H1 (cell line): ENCODE results near the gene HMCN2. TPM values are rescaled to one million over a fixed set of nuclear protein-coding genes. Genes with fewer than 3 reads are reported as not detected.

Experiments
- CTCF ChIA-PET: fragments of 300-600 bp; sonication (Branson Sonifier 250); formaldehyde crosslinking; loops from one replicate; lab custom pipeline; 2021; ENCODE audit not compliant: partially characterized antibody; lab: Charles Lee
- POLR2A ChIA-PET: fragments of 300-600 bp; sonication (Branson Sonifier 250); formaldehyde crosslinking; loops from one replicate; lab custom pipeline; 2021; ENCODE audit warnings: inconsistent platforms; ENCODE audit not compliant: partially characterized antibody; lab: Charles Lee
- DNase-seq, 2 experiments: peaks; one replicate each; pipeline versions ENCODE4 v3.0.0 to v3.0.0-alpha.2; 2010 to 2022; ENCODE audit warnings: low spot score in 2 of 2, low read depth in 1 of 2, mixed read lengths in 1 of 2
- FAIRE-seq: peaks from 2 replicates; lab custom pipeline; 2011; peaks lifted over from hg19 to GRCh38; lab: Jason Lieb, UNC
- H2AFZ ChIP-seq: 2 replicates; pipeline ENCODE4 v1.8.1; 2012; ENCODE audit warnings: low read length, inconsistent platforms
- H2AK5ac ChIP-seq: 2 replicates; pipeline ENCODE4 v1.6.1; 2013; ENCODE audit warnings: low read depth, low read length
- H2BK120ac ChIP-seq: replicated peaks from 2 replicates; pipeline ENCODE3; 2013; ENCODE audit warnings: low read depth, low read length, inconsistent platforms
- H2BK12ac ChIP-seq: 2 replicates; pipeline ENCODE4 v1.6.1; 2013; ENCODE audit warnings: low read depth, low read length
- H2BK15ac ChIP-seq: 2 replicates; pipeline ENCODE4 v1.6.1; 2013; ENCODE audit warnings: low read length
- H2BK20ac ChIP-seq: 2 replicates; pipeline ENCODE4 v1.6.1; 2013; ENCODE audit warnings: low read length
- H2BK5ac ChIP-seq: 2 replicates; pipeline ENCODE4 v1.6.1; 2013; ENCODE audit warnings: low read depth, low read length
- H3K14ac ChIP-seq: 2 replicates; pipeline ENCODE4 v1.6.1; 2013; ENCODE audit warnings: inconsistent platforms; ENCODE audit not compliant: insufficient read length
- H3K18ac ChIP-seq: 2 replicates; pipeline ENCODE4 v1.6.1; 2013; ENCODE audit warnings: low read length; ENCODE audit errors: extremely low read depth
- H3K23ac ChIP-seq: 2 replicates; pipeline ENCODE4 v1.6.1; 2013; ENCODE audit warnings: inconsistent platforms; ENCODE audit not compliant: insufficient read length
- H3K23me2 ChIP-seq: 2 replicates; pipeline ENCODE4 v1.6.1; 2013; ENCODE audit warnings: low read depth, low read length
- H3K27ac ChIP-seq: 2 replicates; pipeline ENCODE4 v1.6.1; 2011; ENCODE audit warnings: low read depth, low read length, inconsistent platforms
- H3K27me3 ChIP-seq, 4 experiments: replicated peaks in 1 of 4; 1 replicate in 1 of 4; 2 replicates in 3 of 4; pipeline versions ENCODE4 v1.6.1 to v1.8.1; 2011 to 2013; ENCODE audit warnings: low read length in 3 of 4, mild to moderate bottlenecking in 3 of 4, inconsistent platforms in 2 of 4, mixed read lengths in 2 of 4, moderate library complexity in 1 of 4; ENCODE audit not compliant: control insufficient read depth in 3 of 4, insufficient read depth in 3 of 4; ENCODE audit errors: extremely low read depth in 1 of 4
- H3K36me3 ChIP-seq, 4 experiments: 2 replicates each; pipeline versions ENCODE4 v1.6.1 to v1.8.1; 2011 to 2013; ENCODE audit warnings: mild to moderate bottlenecking in 4 of 4, low read length in 3 of 4, moderate library complexity in 2 of 4, control low read depth in 1 of 4, inconsistent platforms in 1 of 4; ENCODE audit not compliant: insufficient read depth in 4 of 4, control insufficient read depth in 2 of 4
- H3K4ac ChIP-seq: replicated peaks from 2 replicates; pipeline ENCODE3; 2013; ENCODE audit warnings: low read length, low read depth, mixed read lengths, inconsistent platforms; ENCODE audit not compliant: insufficient read length
- H3K4me1 ChIP-seq, 4 experiments: replicated peaks in 1 of 4; 1 replicate in 1 of 4; 2 replicates in 3 of 4; pipeline versions ENCODE4 v1.6.1 to v1.8.1; 2011 to 2013; ENCODE audit warnings: low read length in 3 of 4, inconsistent platforms in 2 of 4, mixed read lengths in 1 of 4; ENCODE audit not compliant: insufficient read depth in 4 of 4, control insufficient read depth in 3 of 4
- H3K4me2 ChIP-seq, 2 experiments: 2 replicates each; pipeline versions ENCODE4 v1.6.1 to v1.8.1; 2011 to 2013; ENCODE audit warnings: low read depth in 2 of 2, low read length in 2 of 2, control low read depth in 1 of 2, inconsistent platforms in 1 of 2, mild to moderate bottlenecking in 1 of 2; ENCODE audit not compliant: insufficient read depth in 1 of 2
- H3K4me3 ChIP-seq, 4 experiments: fragments of 200-600, 300-600 bp in 1 of 4; sonication (generic), shearing (Covaris generic), sonication (Bioruptor Twin) in 1 of 4; 2 replicates each; pipeline versions ENCODE4 v1.5.1 to v1.8.1; 2011 to 2016; ENCODE audit warnings: low read length in 4 of 4, low read depth in 3 of 4, control low read depth in 2 of 4, inconsistent platforms in 2 of 4, mild to moderate bottlenecking in 2 of 4, mixed read lengths in 1 of 4, moderate library complexity in 1 of 4; ENCODE audit not compliant: insufficient read depth in 2 of 4; ENCODE audit errors: extremely low read depth in 1 of 4
- H3K56ac ChIP-seq: replicated peaks from 2 replicates; pipeline ENCODE3; 2013; ENCODE audit warnings: low read depth, mild to moderate bottlenecking, mixed read lengths, low read length, inconsistent platforms; ENCODE audit not compliant: insufficient read length
- H3K79me1 ChIP-seq: 2 replicates; pipeline ENCODE4 v1.6.1; 2013; ENCODE audit warnings: low read depth, low read length, control low read depth
- H3K79me2 ChIP-seq, 2 experiments: 2 replicates each; pipeline versions ENCODE4 v1.6.1 to v1.8.1; 2012 to 2013; ENCODE audit warnings: low read length in 2 of 2, mild to moderate bottlenecking in 2 of 2, inconsistent platforms in 1 of 2; ENCODE audit not compliant: insufficient read depth in 2 of 2, control insufficient read depth in 1 of 2
- H3K9ac ChIP-seq, 4 experiments: replicated peaks in 1 of 4; 1 replicate in 1 of 4; 2 replicates in 3 of 4; pipeline versions ENCODE4 v1.6.1 to v1.8.1; 2011 to 2013; ENCODE audit warnings: low read depth in 3 of 4, low read length in 3 of 4, control low read depth in 2 of 4, mild to moderate bottlenecking in 2 of 4, moderate library complexity in 2 of 4, inconsistent platforms in 1 of 4; ENCODE audit errors: extremely low read depth in 1 of 4
- H3K9me3 ChIP-seq, 2 experiments: 2 replicates each; pipeline versions ENCODE4 v1.6.1 to v1.8.1; 2012 to 2013; ENCODE audit warnings: mild to moderate bottlenecking in 2 of 2, moderate library complexity in 2 of 2, control low read depth in 1 of 2, inconsistent platforms in 1 of 2, low read depth in 1 of 2, low read length in 1 of 2, mixed read lengths in 1 of 2; ENCODE audit not compliant: insufficient read depth in 2 of 2
- H4K20me1 ChIP-seq, 2 experiments: replicated peaks in 1 of 2; 2 replicates each; pipeline versions ENCODE3 to v1.8.1; 2011 to 2013; ENCODE audit warnings: inconsistent platforms in 2 of 2, low read length in 2 of 2, mild to moderate bottlenecking in 1 of 2; ENCODE audit not compliant: insufficient read depth in 2 of 2, control insufficient read depth in 1 of 2
- H4K5ac ChIP-seq: 2 replicates; pipeline ENCODE4 v1.6.1; 2013; ENCODE audit warnings: low read length, low read depth, mixed read lengths, inconsistent platforms; ENCODE audit not compliant: insufficient read length
- H4K8ac ChIP-seq: 2 replicates; pipeline ENCODE4 v1.8.0; 2013; ENCODE audit warnings: mild to moderate bottlenecking, moderate library complexity, low read length, inconsistent platforms; ENCODE audit not compliant: insufficient read depth; ENCODE audit errors: extremely low read depth
- H4K91ac ChIP-seq: replicated peaks from 2 replicates; pipeline ENCODE3; 2013; ENCODE audit warnings: low read length, mixed read lengths, inconsistent platforms; ENCODE audit not compliant: insufficient read length
- KDM1A ChIP-seq: fragments of 200-600, 300-600 bp; sonication (generic); IDR thresholded peaks from 2 replicates; pipeline ENCODE4 v1.7.1; 2016; ENCODE audit warnings: mild to moderate bottlenecking, low read length, borderline replicate concordance
- MAFK ChIP-seq: IDR thresholded peaks from 2 replicates; pipeline ENCODE4 v1.6.1; 2012; ENCODE audit warnings: low read depth, mild to moderate bottlenecking, improper control_type of control experiment, low read length
- WGBS, 2 experiments: shearing (Covaris generic) in 1 of 2; methylation state at CpG; one replicate each; pipeline versions ENCODE4 v1.1.6 to v1.1.7; 2013 to 2015; ENCODE audit warnings: low lambda C conversion rate in 2 of 2, mixed read lengths in 2 of 2, inconsistent platforms in 1 of 2, low coverage in 1 of 2, missing lambda C conversion rate in 1 of 2; ENCODE audit not compliant: insufficient replicate concordance in 2 of 2, insufficient coverage in 1 of 2, insufficient read length in 1 of 2; ENCODE audit errors: extremely low coverage in 1 of 2, missing lambda C conversion rate in 1 of 2; 5-methylcytosine and 5-hydroxymethylcytosine counted together
- polyA plus RNA-seq, 7 experiments: library from polyadenylated mRNA; depleted of rRNA in 3 of 7; stranded (reverse) in 5 of 7; unstranded in 2 of 7; fragments of >200 nt in 5 of 7; fragments of 200-250 nt in 2 of 7; gene quantifications; 1 replicate in 5 of 7; 2 replicates in 1 of 7; 4 replicates in 1 of 7; pipeline versions ENCODE4 v1.2.1 to v1.2.3, GENCODE V29; 2011 to 2013; ENCODE audit warnings: missing spikeins in 2 of 7, mixed read lengths in 2 of 7
- total RNA-seq: library from RNA; stranded (reverse); fragmentation: NEBNext Ultra II Directional; extraction: Animal tissue kit (Norgen Biotek cat#: 25700); gene quantifications from 2 replicates; pipeline ENCODE4 v1.2.1, GENCODE V29; 2021

The HMCN2 gene
- total and polyA plus RNA-seq, 2 of the 8 experiments (the other 6 are each of a cell fraction or from before 2014, with no cell fraction given) = 5.0 to 9.1 TPM

GRCh38 chr9:130473009-130473408 is 207.4 kb downstream of the HMCN2 start:
- peaks cover 0 to 22% (median 12%) of the 10 kb centered on the region in 4 experiments; a peak in 6 of 7 replicates for H3K4me1 ChIP-seq
- CTCF ChIA-PET = interaction anchor here (0.9 to 13.0 kb wide), 5 partner anchors 10 to 220 kb away, joined by 3 to 136 read pairs (median 4); no protein-coding TSS in a partner anchor
- no peak overlapping the region for H2BK15ac ChIP-seq

More at GRCh38 chr9:130473009-130473408, 207.4 kb downstream of the HMCN2 start:
- H4K5ac ChIP-seq = no peak overlapping the region
- H3K4me3 ChIP-seq = no peak overlapping the region
- TF ChIP-seq MAFK = no peak
- TF ChIP-seq KDM1A = peak; percentile 98
- H3K23ac ChIP-seq = no peak overlapping the region
- H3K27me3 ChIP-seq = no peaks in the 10 kb centered on the region
- no peak overlapping the region for H3K56ac ChIP-seq
- POLR2A ChIA-PET = interaction anchor here (1.2 to 1.6 kb wide), 3 partner anchors 10 to 23 kb away, joined by 3 to 8 read pairs (median 5); no protein-coding TSS in a partner anchor
- no peaks in the 10 kb centered on the region for H4K20me1 ChIP-seq
- H2BK20ac ChIP-seq = no peak overlapping the region
- no peak overlapping the region for H3K9ac ChIP-seq
- H3K27ac ChIP-seq = no peak overlapping the region; the same call in 1 of the 2 replicates
- H3K23me2 ChIP-seq = 0 out of 2 replicates have a peak, but pooled peaks cover 3% of the 10 kb centered on the region
- no peak overlapping the region for H2BK120ac ChIP-seq
- no peak overlapping the region for H2BK5ac ChIP-seq
- peak overlapping the region; percentile 13; the same call in 1 of the 2 replicates for H3K18ac ChIP-seq
- H3K36me3 ChIP-seq = peaks cover 0 to 22% (median 0%) of the 10 kb centered on the region in 4 experiments; a peak in 2 of 8 replicates
- H3K79me1 ChIP-seq = no peaks in the 10 kb centered on the region; the same call in 1 of the 2 replicates
- peak overlapping the region; percentile 75; the same call in 1 of the 2 replicates for H2BK12ac ChIP-seq
- DNase-seq (no peak), FAIRE-seq (no peak)
- 94% methylated on average over 6 of the region's 6 CpGs; no CpG with 5 or more reads in 1 of the 2 experiments for WGBS, 2 experiments
- H2AFZ ChIP-seq = no peak overlapping the region
- H3K9me3 ChIP-seq = no peaks in the 10 kb centered on the region
- 0 out of 2 replicates have a peak overlapping the region, but pooled peaks have one; percentile 29 for H4K8ac ChIP-seq
- no peak overlapping the region for H3K4ac ChIP-seq
- no peaks in the 10 kb centered on the region for H3K79me2 ChIP-seq
- H3K4me2 ChIP-seq = peak overlapping the region; percentile 40 to 55; a peak in 2 of 4 replicates
- no peak overlapping the region for H2AK5ac ChIP-seq
- no peak overlapping the region for H3K14ac ChIP-seq
- H4K91ac ChIP-seq = no peak overlapping the region
